Kidney (tissue), 14 donors: ENCODE measurements around the gene CCSER1. TPM values are rescaled to one million over a fixed set of nuclear protein-coding genes. Genes with fewer than 3 reads are reported as not detected.

Source experiments
- DNase-seq, 5 donors: peaks; one replicate each; pipeline ENCODE4 v3.0.0-alpha.2; 2013 to 2020
- FAIRE-seq: peaks from 2 replicates; lab custom pipeline; 2012; peaks lifted over from hg19 to GRCh38; lab: Jason Lieb, UNC
- H3K27ac ChIP-seq, 2 donors: one replicate each; pipeline ENCODE4 v1.7.0; 2013; ENCODE audit warnings: low read depth in 2 of 2, low read length in 2 of 2, inconsistent platforms in 1 of 2
- H3K27me3 ChIP-seq: one replicate; pipeline ENCODE4 v1.7.1; 2013; ENCODE audit warnings: low read length, inconsistent platforms; ENCODE audit not compliant: control insufficient read depth, insufficient read depth
- H3K36me3 ChIP-seq, 3 donors: one replicate each; pipeline versions ENCODE4 v1.7.0 to v1.7.1; 2013; ENCODE audit warnings: low read length in 3 of 3, control low read depth in 1 of 3, inconsistent platforms in 1 of 3; ENCODE audit not compliant: insufficient read depth in 3 of 3, control insufficient read depth in 2 of 3
- H3K4me1 ChIP-seq, 3 donors: one replicate each; pipeline versions ENCODE4 v1.7.0 to v1.7.1; 2013; ENCODE audit warnings: low read length in 3 of 3, inconsistent platforms in 1 of 3, low read depth in 1 of 3; ENCODE audit not compliant: control insufficient read depth in 2 of 3, insufficient read depth in 2 of 3
- H3K4me3 ChIP-seq, 3 donors: one replicate each; pipeline versions ENCODE4 v1.7.0 to v1.8.1; 2013; ENCODE audit warnings: low read length in 3 of 3, control low read depth in 1 of 3, inconsistent platforms in 1 of 3
- H3K9ac ChIP-seq, 3 donors: one replicate each; pipeline versions ENCODE4 v1.7.0 to v1.7.1; 2013; ENCODE audit warnings: low read length in 3 of 3, control low read depth in 1 of 3, inconsistent platforms in 1 of 3
- H3K9me3 ChIP-seq, 3 donors: one replicate each; pipeline versions ENCODE4 v1.7.0 to v1.7.1; 2013; ENCODE audit warnings: low read length in 3 of 3, control low read depth in 1 of 3, inconsistent platforms in 1 of 3; ENCODE audit not compliant: control insufficient read depth in 2 of 3, insufficient read depth in 1 of 3
- CTCF ChIP-seq: IDR thresholded peaks from 3 replicates; pipeline ENCODE4 v1.5.1; 2012; ENCODE audit warnings: mild to moderate bottlenecking, moderate library complexity, borderline replicate concordance; ENCODE audit not compliant: insufficient read depth; ENCODE audit errors: extremely low read depth
- intact Hi-C: fragments of 100-400 bp; cut with DNase I; formaldehyde crosslinking; loops from one replicate; pipeline ENCODE4 v1.11.1; 2022
- polyA plus RNA-seq: library from polyadenylated mRNA; stranded (reverse); fragments of 350-450 nt; fragmentation: Illumina TruSeq; extraction: RNeasy Lipid Tissue Mini Kit (QIAGEN cat#74804); gene quantifications from one replicate; pipeline ENCODE4 v1.2.3, GENCODE V29; 2014; ENCODE audit warnings: low read depth, low replicate concordance; ENCODE audit not compliant: insufficient read depth
- total RNA-seq: library from RNA; stranded (reverse); fragmentation: NEBNext Ultra II Directional; extraction: Animal tissue kit (Norgen Biotek cat#: 25700); gene quantifications from one replicate; pipeline ENCODE4 v1.2.1, GENCODE V29; 2021
- donor health status: control.
- donor health status: control.
- donor health status: control.
- donor health status: control.
- donor health status: control.
- donor health status: DM: yes; HTN: yes; CAD: no.
- donor health status: Normal renal cell carcinoma (clear cell type).

CCSER1 gene
- total and polyA plus RNA-seq, 2 donors from 2014 or later = 4.2 to 26.8 TPM

DNA sequence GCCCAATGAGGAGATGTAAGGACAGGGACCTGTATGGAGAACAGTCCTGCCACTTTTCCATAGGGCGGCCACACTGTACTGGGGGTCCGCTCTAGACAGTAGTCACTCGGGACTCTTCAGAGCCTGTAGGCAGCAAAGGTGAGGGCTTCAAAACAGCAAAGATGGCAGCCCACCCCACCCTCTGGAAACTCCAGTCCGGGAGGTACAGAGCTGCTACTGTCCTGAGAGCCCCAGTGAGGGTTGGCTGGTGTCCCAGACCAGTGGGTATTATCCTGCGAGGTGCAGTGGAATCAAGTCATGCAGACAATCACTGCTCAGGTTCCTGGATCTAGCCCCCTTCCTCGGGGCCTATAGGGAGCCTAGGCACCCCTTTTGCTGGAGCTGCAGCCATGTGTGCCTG, 1392.0 kb downstream of the CCSER1 start:
- intact Hi-C loops = no loop called here
- no peak overlapping the region for H3K27ac ChIP-seq
- H3K36me3 ChIP-seq = no peaks in the 10 kb centered on the region
- no peaks in the 10 kb centered on the region for H3K4me1 ChIP-seq
- no peaks in the 10 kb centered on the region for H3K9me3 ChIP-seq
- no peaks in the 10 kb centered on the region for H3K27me3 ChIP-seq
- H3K4me3 ChIP-seq = no peak overlapping the region
- no peak for DNase-seq
- TF ChIP-seq CTCF = no peak
- FAIRE-seq = no peak
- no peak overlapping the region for H3K9ac ChIP-seq

DNA sequence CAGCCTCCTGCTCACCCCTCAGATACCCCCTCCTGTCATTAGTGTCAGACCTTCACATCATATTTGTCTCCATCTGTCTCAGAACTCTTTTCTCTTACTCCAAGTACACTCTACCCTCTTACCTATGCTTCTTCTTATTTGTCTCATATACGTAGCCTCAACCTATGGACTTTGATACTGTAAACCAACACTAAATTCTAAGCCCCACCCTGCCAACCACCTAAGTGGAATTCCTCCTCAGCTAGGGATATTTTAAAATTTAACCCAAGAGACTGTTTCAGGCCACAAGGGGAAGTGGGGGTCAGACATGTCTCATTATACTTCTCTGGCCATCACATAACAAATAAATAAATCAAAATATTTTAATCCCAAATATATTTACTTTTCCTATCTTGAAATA, 1398.4 kb downstream of the CCSER1 start:
- no peaks in the 10 kb centered on the region for H3K9me3 ChIP-seq
- no peak for DNase-seq
- H3K36me3 ChIP-seq = no peaks in the 10 kb centered on the region
- no peak overlapping the region for H3K4me3 ChIP-seq
- H3K27ac ChIP-seq = no peak overlapping the region
- H3K4me1 ChIP-seq = no peaks in the 10 kb centered on the region
- H3K27me3 ChIP-seq = no peaks in the 10 kb centered on the region
- TF ChIP-seq CTCF = no peak
- no peak for FAIRE-seq
- H3K9ac ChIP-seq = no peak overlapping the region
- intact Hi-C loops = no loop called here

GRCh38 chr4:91527056-91527455, 1399.9 kb downstream of the CCSER1 start:
- H3K9ac ChIP-seq = no peak overlapping the region
- no peak overlapping the region for H3K27ac ChIP-seq
- H3K36me3 ChIP-seq = no peaks in the 10 kb centered on the region
- no peak for DNase-seq
- no peaks in the 10 kb centered on the region for H3K9me3 ChIP-seq
- H3K4me3 ChIP-seq = no peak overlapping the region
- no peak for FAIRE-seq
- H3K27me3 ChIP-seq = no peaks in the 10 kb centered on the region
- H3K4me1 ChIP-seq = no peaks in the 10 kb centered on the region
- TF ChIP-seq CTCF = no peak
- intact Hi-C loops = no loop called here

DNA sequence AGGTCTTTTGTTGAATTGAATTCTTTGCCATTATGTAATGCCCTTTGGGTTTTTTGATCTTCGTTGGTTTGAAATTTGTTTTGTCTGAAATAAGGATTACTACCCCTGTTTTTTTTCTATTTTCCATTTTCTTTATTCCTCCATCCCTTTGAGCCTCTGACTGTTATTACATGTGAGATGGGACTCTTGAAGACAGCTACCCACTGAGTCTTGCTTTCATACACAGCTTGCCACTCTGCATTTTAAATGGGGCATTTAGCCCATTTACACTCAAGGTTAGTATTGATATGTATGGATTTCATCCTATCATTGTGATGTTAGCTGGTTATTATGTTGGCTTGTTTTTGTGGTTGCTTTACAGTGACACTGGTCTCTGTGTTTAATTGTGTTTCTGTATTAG, 1440.4 kb downstream of the CCSER1 start:
- no peaks in the 10 kb centered on the region for H3K27me3 ChIP-seq
- no peak overlapping the region for H3K27ac ChIP-seq
- intact Hi-C loops = no loop called here
- no peak overlapping the region for H3K4me3 ChIP-seq
- no peaks in the 10 kb centered on the region for H3K4me1 ChIP-seq
- TF ChIP-seq CTCF = no peak
- H3K9me3 ChIP-seq = peaks cover 0 to 11% (median 0%) of the 10 kb centered on the region in 3 donors
- FAIRE-seq = no peak
- H3K36me3 ChIP-seq = no peaks in the 10 kb centered on the region
- no peak for DNase-seq
- H3K9ac ChIP-seq = no peak overlapping the region
